Kidney (tissue), 14 donors: ENCODE measurements around the gene ZNF423. TPM values are rescaled to one million over a fixed set of nuclear protein-coding genes. Genes with fewer than 3 reads are reported as not detected.

Source experiments
- DNase-seq, 5 donors: peaks; one replicate each; pipeline ENCODE4 v3.0.0-alpha.2; 2013 to 2020
- FAIRE-seq: peaks from 2 replicates; lab custom pipeline; 2012; peaks lifted over from hg19 to GRCh38; lab: Jason Lieb, UNC
- H3K27ac ChIP-seq, 2 donors: one replicate each; pipeline ENCODE4 v1.7.0; 2013; ENCODE audit warnings: low read depth in 2 of 2, low read length in 2 of 2, inconsistent platforms in 1 of 2
- H3K27me3 ChIP-seq: one replicate; pipeline ENCODE4 v1.7.1; 2013; ENCODE audit warnings: low read length, inconsistent platforms; ENCODE audit not compliant: control insufficient read depth, insufficient read depth
- H3K36me3 ChIP-seq, 3 donors: one replicate each; pipeline versions ENCODE4 v1.7.0 to v1.7.1; 2013; ENCODE audit warnings: low read length in 3 of 3, control low read depth in 1 of 3, inconsistent platforms in 1 of 3; ENCODE audit not compliant: insufficient read depth in 3 of 3, control insufficient read depth in 2 of 3
- H3K4me1 ChIP-seq, 3 donors: one replicate each; pipeline versions ENCODE4 v1.7.0 to v1.7.1; 2013; ENCODE audit warnings: low read length in 3 of 3, inconsistent platforms in 1 of 3, low read depth in 1 of 3; ENCODE audit not compliant: control insufficient read depth in 2 of 3, insufficient read depth in 2 of 3
- H3K4me3 ChIP-seq, 3 donors: one replicate each; pipeline versions ENCODE4 v1.7.0 to v1.8.1; 2013; ENCODE audit warnings: low read length in 3 of 3, control low read depth in 1 of 3, inconsistent platforms in 1 of 3
- H3K9ac ChIP-seq, 3 donors: one replicate each; pipeline versions ENCODE4 v1.7.0 to v1.7.1; 2013; ENCODE audit warnings: low read length in 3 of 3, control low read depth in 1 of 3, inconsistent platforms in 1 of 3
- H3K9me3 ChIP-seq, 3 donors: one replicate each; pipeline versions ENCODE4 v1.7.0 to v1.7.1; 2013; ENCODE audit warnings: low read length in 3 of 3, control low read depth in 1 of 3, inconsistent platforms in 1 of 3; ENCODE audit not compliant: control insufficient read depth in 2 of 3, insufficient read depth in 1 of 3
- intact Hi-C: fragments of 100-400 bp; cut with DNase I; formaldehyde crosslinking; loops from one replicate; pipeline ENCODE4 v1.11.1; 2022
- polyA plus RNA-seq: library from polyadenylated mRNA; stranded (reverse); fragments of 350-450 nt; fragmentation: Illumina TruSeq; extraction: RNeasy Lipid Tissue Mini Kit (QIAGEN cat#74804); gene quantifications from one replicate; pipeline ENCODE4 v1.2.3, GENCODE V29; 2014; ENCODE audit warnings: low read depth, low replicate concordance; ENCODE audit not compliant: insufficient read depth
- total RNA-seq: library from RNA; stranded (reverse); fragmentation: NEBNext Ultra II Directional; extraction: Animal tissue kit (Norgen Biotek cat#: 25700); gene quantifications from one replicate; pipeline ENCODE4 v1.2.1, GENCODE V29; 2021
- TF ChIP-seq, protein P1 (sequence below): IDR thresholded peaks from 3 replicates; pipeline ENCODE4 v1.5.1; 2012; ENCODE audit warnings: mild to moderate bottlenecking, moderate library complexity, borderline replicate concordance; ENCODE audit not compliant: insufficient read depth; ENCODE audit errors: extremely low read depth
- donor health status: control.
- donor health status: control.
- donor health status: control.
- donor health status: control.
- donor health status: control.
- donor health status: DM: yes; HTN: yes; CAD: no.
- donor health status: Normal renal cell carcinoma (clear cell type).

The ZNF423 gene
- total and polyA plus RNA-seq, 2 donors from 2014 or later, result 2.0 to 8.4 TPM

DNA sequence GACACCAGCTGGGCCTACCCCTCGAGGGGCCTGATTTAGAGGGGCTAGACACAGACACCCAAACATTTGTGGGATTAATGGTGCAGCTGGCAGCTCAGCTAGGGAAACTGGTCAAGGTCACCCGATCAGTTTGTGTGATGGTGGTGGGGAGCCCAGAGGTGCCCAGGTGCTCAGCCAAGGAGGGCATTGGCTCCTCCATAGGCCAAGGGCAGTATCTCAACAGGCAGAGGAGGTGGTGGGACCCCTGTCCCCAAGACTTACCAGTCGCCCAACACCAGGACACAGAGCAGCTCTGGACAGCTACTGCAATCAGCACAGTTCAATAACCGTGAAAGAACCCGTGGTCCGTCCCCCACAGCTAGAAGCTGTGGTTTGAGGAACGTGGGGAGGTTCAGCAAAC lies 361.4 kb downstream of the ZNF423 start:
- DNase-seq (peak in 2 of 5 donors; percentile 34 to 37), FAIRE-seq (no peak)
- no peak overlapping the region for H3K9ac ChIP-seq
- no peaks in the 10 kb centered on the region for H3K36me3 ChIP-seq
- TF ChIP-seq, protein P1, sequence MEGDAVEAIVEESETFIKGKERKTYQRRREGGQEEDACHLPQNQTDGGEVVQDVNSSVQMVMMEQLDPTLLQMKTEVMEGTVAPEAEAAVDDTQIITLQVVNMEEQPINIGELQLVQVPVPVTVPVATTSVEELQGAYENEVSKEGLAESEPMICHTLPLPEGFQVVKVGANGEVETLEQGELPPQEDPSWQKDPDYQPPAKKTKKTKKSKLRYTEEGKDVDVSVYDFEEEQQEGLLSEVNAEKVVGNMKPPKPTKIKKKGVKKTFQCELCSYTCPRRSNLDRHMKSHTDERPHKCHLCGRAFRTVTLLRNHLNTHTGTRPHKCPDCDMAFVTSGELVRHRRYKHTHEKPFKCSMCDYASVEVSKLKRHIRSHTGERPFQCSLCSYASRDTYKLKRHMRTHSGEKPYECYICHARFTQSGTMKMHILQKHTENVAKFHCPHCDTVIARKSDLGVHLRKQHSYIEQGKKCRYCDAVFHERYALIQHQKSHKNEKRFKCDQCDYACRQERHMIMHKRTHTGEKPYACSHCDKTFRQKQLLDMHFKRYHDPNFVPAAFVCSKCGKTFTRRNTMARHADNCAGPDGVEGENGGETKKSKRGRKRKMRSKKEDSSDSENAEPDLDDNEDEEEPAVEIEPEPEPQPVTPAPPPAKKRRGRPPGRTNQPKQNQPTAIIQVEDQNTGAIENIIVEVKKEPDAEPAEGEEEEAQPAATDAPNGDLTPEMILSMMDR, result no peak
- H3K4me1 ChIP-seq, result peaks cover 0 to 2% (median 0%) of the 10 kb centered on the region in 3 donors
- H3K9me3 ChIP-seq, result no peaks in the 10 kb centered on the region
- intact Hi-C loops, result no loop called here
- no peak overlapping the region for H3K27ac ChIP-seq
- no peaks in the 10 kb centered on the region for H3K27me3 ChIP-seq
- no peak overlapping the region for H3K4me3 ChIP-seq

DNA sequence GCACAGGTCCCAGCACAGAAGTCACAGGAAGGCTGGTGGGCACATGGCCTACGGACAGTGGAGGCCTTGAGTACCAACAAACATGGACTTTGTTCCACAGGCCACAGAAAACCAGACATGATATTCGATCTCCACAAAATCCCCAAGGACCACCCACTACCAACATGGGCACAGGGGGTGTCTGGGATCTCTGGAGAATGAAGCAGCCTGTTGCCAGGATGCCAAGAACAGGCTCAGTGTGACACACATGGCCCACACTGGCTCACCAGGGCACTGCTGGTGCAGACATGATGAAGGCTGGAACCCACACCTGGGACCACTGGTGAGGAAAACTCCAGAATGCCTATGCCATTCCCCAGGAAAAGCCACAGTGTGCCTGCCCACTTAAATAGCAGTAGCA lies 362.1 kb downstream of the ZNF423 start:
- Histone ChIP-seq H3K27me3 (no peaks in the 10 kb centered on the region), H3K36me3 (no peaks in the 10 kb centered on the region), H3K27ac (no peak overlapping the region), H3K9ac (no peak overlapping the region), H3K9me3 (no peaks in the 10 kb centered on the region), H3K4me3 (no peak overlapping the region), H3K4me1 (peaks cover 0 to 2% (median 0%) of the 10 kb centered on the region in 3 donors)
- DNase-seq (peak in 2 of 5 donors; percentile 30 to 50), FAIRE-seq (no peak)
- intact Hi-C loops, result no loop called here
- TF ChIP-seq, protein P1, result no peak

DNA sequence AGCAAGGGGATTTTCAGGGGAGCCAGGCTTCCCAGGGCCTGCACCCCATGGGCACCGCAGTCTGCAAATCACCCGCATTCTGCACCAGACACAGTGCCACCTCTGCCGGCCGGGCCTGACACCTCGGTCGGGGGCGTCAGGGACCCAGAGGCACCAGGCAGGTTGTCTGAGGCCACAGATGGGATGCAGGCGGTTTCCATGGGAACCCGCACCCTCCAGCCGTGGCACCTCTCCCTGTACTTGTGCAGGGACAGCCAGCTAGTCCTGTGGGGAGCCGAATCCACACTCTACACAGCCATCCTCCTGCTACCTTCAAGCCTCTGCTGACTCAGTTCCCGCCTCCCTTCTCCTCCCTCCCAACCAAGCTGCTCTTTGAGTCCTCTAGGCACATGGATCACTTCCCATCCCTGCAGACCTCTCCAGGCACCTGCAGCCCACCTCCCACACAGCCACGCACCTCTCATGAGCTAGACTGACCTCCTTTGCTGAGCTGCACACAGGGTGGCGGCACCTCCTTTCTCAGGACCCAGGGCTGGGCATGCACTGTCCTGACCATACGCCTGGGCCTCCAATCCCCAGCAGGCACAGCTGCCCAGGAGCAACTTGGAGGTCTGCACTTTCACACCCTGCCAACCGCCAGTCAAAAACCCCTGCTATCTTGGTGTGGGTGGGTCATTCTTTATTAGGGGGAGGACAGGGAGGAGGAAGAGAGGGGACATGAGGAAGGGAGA lies 362.9 kb downstream of the ZNF423 start:
- H3K27me3 ChIP-seq, result no peaks in the 10 kb centered on the region
- H3K27ac ChIP-seq, result no peak overlapping the region
- no peaks in the 10 kb centered on the region for H3K9me3 ChIP-seq
- DNase-seq, result peak in 1 of 5 donors; percentile 53
- H3K4me3 ChIP-seq, result no peak overlapping the region
- peaks cover 0 to 2% (median 0%) of the 10 kb centered on the region in 3 donors for H3K4me1 ChIP-seq
- no peak for FAIRE-seq
- intact Hi-C loops, result no loop called here
- no peak overlapping the region for H3K9ac ChIP-seq
- H3K36me3 ChIP-seq, result no peaks in the 10 kb centered on the region
- TF ChIP-seq, protein P1, result no peak
